Hindlimb muscle (tissue), 1 donor: Measurements from ENCODE around the gene RWDD2A. TPM values are rescaled to one million over a fixed set of nuclear protein-coding genes. Genes with fewer than 3 reads are reported as not detected.

Experiments
- DNase-seq: peaks from one replicate; pipeline ENCODE4 v3.0.0-alpha.2; 2013
- polyA plus RNA-seq: library from polyadenylated mRNA; unstranded; fragments of 120-200 nt; gene quantifications from one replicate; pipeline ENCODE4 v1.2.1, GENCODE V29; 2013; ENCODE audit not compliant: insufficient read length

Gene RWDD2A
- polyA plus RNA-seq, 1 donor = 2.8 TPM

- no peak for DNase-seq
Observed at GRCh38 chr6:83199173-83199862, 6.2 kb downstream of the RWDD2A start.

- no peak for DNase-seq
Observed at GRCh38 chr6:83199863-83200225, 6.7 kb downstream of the RWDD2A start.

- no peak for DNase-seq
Observed at GRCh38 chr6:83202031-83202430, 8.9 kb downstream of the RWDD2A start.

DNA sequence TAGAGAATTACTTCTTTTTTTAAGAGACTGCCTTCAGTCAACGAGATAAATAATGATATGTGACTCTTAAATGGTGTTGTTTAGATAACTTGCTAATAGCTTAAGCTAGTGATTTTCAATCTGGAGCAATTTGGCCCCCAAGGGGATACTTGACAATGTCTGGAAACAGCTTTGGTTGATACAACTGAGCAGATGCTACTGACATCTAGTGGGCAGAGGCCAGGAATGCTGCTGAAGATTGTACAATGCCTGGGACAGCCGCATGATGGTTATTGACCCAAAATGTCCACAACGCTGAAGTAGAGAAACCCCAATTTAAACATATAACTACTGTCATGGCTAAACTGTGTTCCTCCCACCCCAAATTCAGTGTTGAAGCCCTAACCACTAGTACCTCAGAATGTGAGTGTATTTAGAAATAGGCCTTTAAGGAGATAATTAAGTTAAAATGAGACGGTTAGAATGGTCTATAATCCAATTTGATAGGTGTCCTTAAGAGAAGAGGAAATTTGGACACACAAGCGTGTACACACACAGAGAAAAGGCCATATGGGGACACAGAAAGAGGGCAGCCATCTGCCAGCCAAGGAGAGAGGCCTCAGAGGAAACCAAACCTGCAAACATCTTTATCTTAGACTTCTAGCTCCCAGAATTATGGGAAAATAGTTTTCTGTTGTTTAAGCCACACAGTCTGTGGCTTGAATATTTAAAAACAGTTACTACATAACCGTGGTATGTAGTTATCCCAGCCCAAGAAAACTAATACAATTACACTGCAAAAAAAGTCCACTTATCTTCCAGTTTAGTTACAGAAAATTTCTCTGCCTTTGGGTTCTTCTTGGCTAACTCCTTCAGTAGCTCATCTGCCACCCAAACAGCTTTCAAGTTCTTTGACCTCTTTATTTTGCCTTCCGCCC, 22.2 kb downstream of the RWDD2A start:
- DNase-seq = peak; percentile 71

DNA sequence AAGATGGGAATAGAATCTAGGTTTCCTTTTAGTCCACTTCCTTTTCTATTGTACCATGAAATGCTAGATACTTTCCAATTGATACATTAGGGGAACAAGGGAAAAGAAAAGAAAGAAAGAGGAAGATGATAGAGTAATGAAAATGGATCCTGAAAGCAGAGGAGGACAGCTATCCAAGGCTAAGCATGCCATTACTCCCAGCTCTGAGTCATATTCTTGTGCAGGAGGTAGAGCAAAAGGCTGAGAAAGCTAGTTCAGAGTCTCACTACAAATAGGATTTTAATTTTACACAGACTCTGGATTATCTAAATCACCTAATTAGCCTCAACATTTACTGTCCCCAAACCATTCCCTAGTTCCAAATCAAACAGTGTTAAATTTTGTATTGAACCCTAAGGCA, 23.6 kb downstream of the RWDD2A start:
- no peak for DNase-seq

- DNase-seq = no peak
Observed at GRCh38 chr6:83218646-83219045, 25.5 kb downstream of the RWDD2A start.

DNA sequence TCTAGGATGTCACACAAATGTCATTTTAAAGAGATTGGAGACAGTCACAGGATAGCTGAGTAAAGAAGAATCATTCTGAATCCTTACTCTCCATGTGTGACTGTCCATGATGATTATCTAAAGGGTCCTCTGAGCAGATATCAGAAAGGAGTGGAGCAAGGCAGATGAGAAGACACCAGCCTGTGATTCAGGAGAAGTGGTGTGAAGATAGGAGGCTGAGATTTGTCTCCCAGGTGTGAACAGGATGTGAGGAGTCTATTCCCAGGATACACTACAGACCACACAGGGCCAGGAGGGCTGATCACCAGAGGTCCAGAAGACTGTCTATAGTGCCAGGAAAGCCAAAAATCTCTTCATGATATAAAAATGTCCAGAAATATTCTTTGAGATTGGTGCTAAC, 27.0 kb downstream of the RWDD2A start:
- DNase-seq = no peak

DNA sequence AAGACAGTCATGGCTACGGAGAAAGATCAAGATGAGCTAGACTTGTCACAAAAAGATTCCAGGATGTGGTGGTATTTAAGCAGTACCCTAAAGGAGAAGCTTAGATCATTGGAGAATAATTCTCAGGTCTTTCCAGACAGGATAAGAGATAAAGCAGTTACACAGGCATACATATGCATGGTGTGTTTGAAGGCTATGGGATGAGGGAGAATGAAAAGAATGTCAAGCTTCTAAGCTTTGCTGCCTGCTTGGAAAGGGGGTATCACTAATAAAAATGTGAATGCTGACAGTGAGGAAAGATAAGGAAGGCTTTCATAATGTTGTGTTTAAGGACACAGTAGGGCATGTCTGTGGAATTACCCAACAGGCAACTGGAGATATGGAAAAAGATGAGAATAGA, 28.1 kb downstream of the RWDD2A start:
- DNase-seq = no peak

GRCh38 chr6:83221889-83222479, 28.8 kb downstream of the RWDD2A start:
- DNase-seq = peak; percentile 26

- no peak for DNase-seq
Observed at GRCh38 chr6:83226517-83226916, 33.4 kb downstream of the RWDD2A start.

- peak; percentile 26 for DNase-seq
Observed at GRCh38 chr6:83231146-83231545, 38.0 kb downstream of the RWDD2A start.

GRCh38 chr6:83247471-83247870, 54.3 kb downstream of the RWDD2A start:
- no peak for DNase-seq

Other genes starting within 250 kb of the RWDD2A start
- 12.4 TPM for gene UBE3D, start 127.5 kb upstream of the RWDD2A start, polyA plus RNA-seq
- 13.8 TPM for gene DOP1A, start 125.7 kb upstream of the RWDD2A start, polyA plus RNA-seq
- 28.2 TPM for gene PGM3, start 92 bp upstream of the RWDD2A start, polyA plus RNA-seq
- gene ME1, start 237.7 kb downstream of the RWDD2A start, polyA plus RNA-seq = 1.2 TPM